Measurements from ENCODE around the gene VIL1.

Gene VIL1

GRCh38 chr2:218395826-218396687 is 22.9 kb upstream of the VIL1 start:
- Histone ChIP-seq H3K27ac (ENCODE audit: low read length) (peak overlapping the region; percentile 93), H3K27me3 (ENCODE audit: low read depth, low read length) (no peaks in the 10 kb centered on the region), H3K36me3 (ENCODE audit: control insufficient read depth in 1 of 2, insufficient read depth in 2 of 2, low read length in 2 of 2) (peaks cover 0 to 3% of the 10 kb centered on the region in 2 donors), H3K9me3 (ENCODE audit: control insufficient read depth in 1 of 2, low read length in 2 of 2) (no peaks in the 10 kb centered on the region), H3K4me1 (ENCODE audit: control insufficient read depth in 1 of 2, insufficient read depth in 2 of 2, low read length in 2 of 2) (peaks cover 0 to 13% of the 10 kb centered on the region in 2 donors), H3K4me3 (ENCODE audit: low read depth in 1 of 2, low read length in 2 of 2) (peak overlapping the region; percentile 82 to 88)

GRCh38 chr2:218396688-218397462 is 22.0 kb upstream of the VIL1 start:
- peaks cover 5 to 22% of the 10 kb centered on the region in 2 donors for H3K4me1 ChIP-seq (ENCODE audit: control insufficient read depth in 1 of 2, insufficient read depth in 2 of 2, low read length in 2 of 2)

GRCh38 chr2:218397463-218397819 is 21.5 kb upstream of the VIL1 start:
- Histone ChIP-seq H3K4me1 (ENCODE audit: control insufficient read depth in 1 of 2, insufficient read depth in 2 of 2, low read length in 2 of 2) (peaks cover 9 to 27% of the 10 kb centered on the region in 2 donors), H3K36me3 (ENCODE audit: control insufficient read depth in 1 of 2, insufficient read depth in 2 of 2, low read length in 2 of 2) (peaks cover 0 to 10% of the 10 kb centered on the region in 2 donors), H3K27ac (ENCODE audit: low read length) (peak overlapping the region; percentile 93), H3K4me3 (ENCODE audit: low read depth in 1 of 2, low read length in 2 of 2) (peak overlapping the region; percentile 82 to 88), H3K9me3 (ENCODE audit: control insufficient read depth in 1 of 2, low read length in 2 of 2) (no peaks in the 10 kb centered on the region), H3K27me3 (ENCODE audit: low read depth, low read length) (no peaks in the 10 kb centered on the region)

More at GRCh38 chr2:218396688-218397462, 22.0 kb upstream of the VIL1 start:
- Histone ChIP-seq H3K9me3 (ENCODE audit: control insufficient read depth in 1 of 2, low read length in 2 of 2) (no peaks in the 10 kb centered on the region), H3K4me3 (ENCODE audit: low read depth in 1 of 2, low read length in 2 of 2) (peak overlapping the region; percentile 82 to 88), H3K27ac (ENCODE audit: low read length) (peak overlapping the region; percentile 93), H3K27me3 (ENCODE audit: low read depth, low read length) (no peaks in the 10 kb centered on the region), H3K36me3 (ENCODE audit: control insufficient read depth in 1 of 2, insufficient read depth in 2 of 2, low read length in 2 of 2) (peaks cover 0 to 4% of the 10 kb centered on the region in 2 donors)

GRCh38 chr2:218397820-218398436 is 21.0 kb upstream of the VIL1 start:
- H3K27ac ChIP-seq (ENCODE audit: low read length): peak overlapping the region; percentile 93
- peaks cover 0 to 15% of the 10 kb centered on the region in 2 donors for H3K36me3 ChIP-seq (ENCODE audit: control insufficient read depth in 1 of 2, insufficient read depth in 2 of 2, low read length in 2 of 2)
- no peaks in the 10 kb centered on the region for H3K27me3 ChIP-seq (ENCODE audit: low read depth, low read length)
- no peaks in the 10 kb centered on the region for H3K9me3 ChIP-seq (ENCODE audit: control insufficient read depth in 1 of 2, low read length in 2 of 2)
- H3K4me3 ChIP-seq (ENCODE audit: low read depth in 1 of 2, low read length in 2 of 2): peak overlapping the region; percentile 82 to 88
- H3K4me1 ChIP-seq (ENCODE audit: control insufficient read depth in 1 of 2, insufficient read depth in 2 of 2, low read length in 2 of 2): peaks cover 9 to 32% of the 10 kb centered on the region in 2 donors

DNA sequence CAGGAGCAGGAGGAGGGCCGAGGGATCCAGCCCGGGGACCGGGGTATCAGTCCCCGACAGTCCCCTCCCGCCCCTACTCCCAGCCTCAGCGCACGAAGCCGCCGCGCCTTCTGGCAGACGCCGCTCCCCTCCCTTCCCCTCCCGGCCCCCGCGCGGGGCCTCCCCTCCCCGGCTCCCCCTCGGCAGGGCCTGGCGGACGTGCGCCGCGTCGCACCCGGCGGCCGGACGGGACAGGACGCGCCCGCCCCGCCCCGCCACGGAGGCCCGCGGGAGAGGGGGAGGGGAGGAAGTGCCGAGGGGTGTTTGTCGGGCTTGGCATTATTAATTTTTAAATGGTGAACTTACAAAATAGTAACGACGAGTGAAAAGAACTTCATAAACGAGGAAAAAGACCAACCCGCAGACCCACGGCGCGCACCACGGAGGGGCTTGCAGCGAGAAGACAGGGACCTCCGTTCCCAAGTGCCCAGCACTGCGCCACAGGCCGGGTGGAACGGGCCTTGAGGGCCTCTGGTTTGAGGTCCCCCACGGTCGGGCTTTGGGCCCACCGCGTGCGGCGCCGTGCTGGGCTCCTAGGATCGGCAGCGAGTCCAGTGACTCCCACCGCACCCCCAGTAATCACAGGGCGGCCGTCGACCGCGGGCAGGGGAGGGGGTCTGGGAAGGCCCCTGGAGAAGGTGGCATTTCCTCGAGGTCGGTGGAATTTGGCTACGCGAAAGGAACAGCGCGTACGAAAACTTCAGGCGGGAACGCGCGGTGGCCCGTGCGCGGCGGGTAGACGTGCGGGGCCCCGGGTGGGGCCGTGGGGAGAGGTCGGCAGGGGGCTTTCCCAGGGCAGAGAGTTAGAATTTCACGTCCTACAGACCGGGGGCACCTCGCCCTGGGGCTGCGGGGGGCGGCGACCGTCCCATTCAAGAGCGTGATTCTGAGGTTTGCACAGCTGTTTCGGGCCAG is 20.2 kb upstream of the VIL1 start:
- Histone ChIP-seq H3K9me3 (ENCODE audit: control insufficient read depth in 1 of 2, low read length in 2 of 2) (no peaks in the 10 kb centered on the region), H3K27me3 (ENCODE audit: low read depth, low read length) (no peaks in the 10 kb centered on the region), H3K27ac (ENCODE audit: low read length) (peak overlapping the region; percentile 93), H3K4me1 (ENCODE audit: control insufficient read depth in 1 of 2, insufficient read depth in 2 of 2, low read length in 2 of 2) (peaks cover 9 to 37% of the 10 kb centered on the region in 2 donors), H3K36me3 (ENCODE audit: control insufficient read depth in 1 of 2, insufficient read depth in 2 of 2, low read length in 2 of 2) (peaks cover 1 to 23% of the 10 kb centered on the region in 2 donors), H3K4me3 (ENCODE audit: low read depth in 1 of 2, low read length in 2 of 2) (peak overlapping the region; percentile 82 to 88)

DNA sequence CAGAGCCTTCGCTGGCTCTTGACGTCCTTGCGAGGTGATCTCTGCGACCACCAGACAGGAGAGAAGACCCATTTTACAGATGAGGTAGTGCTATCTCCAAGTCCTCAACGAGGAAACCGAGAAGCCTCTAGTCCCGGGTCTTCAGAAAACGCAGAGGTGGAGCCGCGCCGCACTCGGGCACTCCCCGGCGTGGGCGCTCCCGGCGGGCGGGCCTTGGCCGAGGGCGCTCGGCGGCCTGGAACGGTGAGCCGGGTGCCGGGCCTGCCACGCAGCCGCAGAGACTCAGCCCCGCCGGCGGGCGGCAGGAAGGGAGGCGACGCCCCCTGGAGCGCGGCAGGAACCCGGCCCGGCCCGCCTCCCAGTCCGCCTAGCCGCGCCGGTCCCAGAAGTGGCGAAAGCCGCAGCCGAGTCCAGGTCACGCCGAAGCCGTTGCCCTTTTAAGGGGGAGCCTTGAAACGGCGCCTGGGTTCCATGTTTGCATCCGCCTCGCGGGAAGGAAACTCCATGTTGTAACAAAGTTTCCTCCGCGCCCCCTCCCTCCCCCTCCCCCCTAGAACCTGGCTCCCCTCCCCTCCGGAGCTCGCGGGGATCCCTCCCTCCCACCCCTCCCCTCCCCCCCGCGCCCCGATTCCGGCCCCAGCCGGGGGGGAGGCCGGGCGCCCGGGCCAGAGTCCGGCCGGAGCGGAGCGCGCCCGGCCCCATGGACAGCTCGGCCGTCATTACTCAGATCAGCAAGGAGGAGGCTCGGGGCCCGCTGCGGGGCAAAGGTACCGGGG is 19.3 kb upstream of the VIL1 start, which contains the start of gene CTDSP1:
TSS of gene CTDSP1 (plus strand) at position 478 of the 776 bp plus-strand sequence. CDS start at position 701, 223 bp downstream.
- H3K27me3 ChIP-seq (ENCODE audit: low read depth, low read length): no peaks in the 10 kb centered on the region
- H3K27ac ChIP-seq (ENCODE audit: low read length): peak within 1 kb of the TSS; percentile 93
- H3K4me1 ChIP-seq (ENCODE audit: control insufficient read depth in 1 of 2, insufficient read depth in 2 of 2, low read length in 2 of 2): peaks cover 9 to 41% of the 10 kb centered on the region in 2 donors
- H3K36me3 ChIP-seq (ENCODE audit: control insufficient read depth in 1 of 2, insufficient read depth in 2 of 2, low read length in 2 of 2): peaks cover 7 to 32% of the 10 kb centered on the region in 2 donors
- no peaks in the 10 kb centered on the region for H3K9me3 ChIP-seq (ENCODE audit: control insufficient read depth in 1 of 2, low read length in 2 of 2)
- H3K4me3 ChIP-seq (ENCODE audit: low read depth in 1 of 2, low read length in 2 of 2): peak within 1 kb of the TSS; percentile 55 to 88

- no peaks in the 10 kb centered on the region for H3K9me3 ChIP-seq (ENCODE audit: control insufficient read depth in 1 of 2, low read length in 2 of 2)
- H3K4me1 ChIP-seq (ENCODE audit: control insufficient read depth in 1 of 2, insufficient read depth in 2 of 2, low read length in 2 of 2): peaks cover 11 to 49% of the 10 kb centered on the region in 2 donors
- peak overlapping the region; percentile 84 for H3K27ac ChIP-seq (ENCODE audit: low read length)
- H3K27me3 ChIP-seq (ENCODE audit: low read depth, low read length): no peaks in the 10 kb centered on the region
- peak overlapping the region; percentile 55 to 88 for H3K4me3 ChIP-seq (ENCODE audit: low read depth in 1 of 2, low read length in 2 of 2)
- peaks cover 7 to 34% of the 10 kb centered on the region in 2 donors for H3K36me3 ChIP-seq (ENCODE audit: control insufficient read depth in 1 of 2, insufficient read depth in 2 of 2, low read length in 2 of 2)
These were observed 18.6 kb upstream of the VIL1 start for GRCh38 chr2:218400167-218400929.

DNA sequence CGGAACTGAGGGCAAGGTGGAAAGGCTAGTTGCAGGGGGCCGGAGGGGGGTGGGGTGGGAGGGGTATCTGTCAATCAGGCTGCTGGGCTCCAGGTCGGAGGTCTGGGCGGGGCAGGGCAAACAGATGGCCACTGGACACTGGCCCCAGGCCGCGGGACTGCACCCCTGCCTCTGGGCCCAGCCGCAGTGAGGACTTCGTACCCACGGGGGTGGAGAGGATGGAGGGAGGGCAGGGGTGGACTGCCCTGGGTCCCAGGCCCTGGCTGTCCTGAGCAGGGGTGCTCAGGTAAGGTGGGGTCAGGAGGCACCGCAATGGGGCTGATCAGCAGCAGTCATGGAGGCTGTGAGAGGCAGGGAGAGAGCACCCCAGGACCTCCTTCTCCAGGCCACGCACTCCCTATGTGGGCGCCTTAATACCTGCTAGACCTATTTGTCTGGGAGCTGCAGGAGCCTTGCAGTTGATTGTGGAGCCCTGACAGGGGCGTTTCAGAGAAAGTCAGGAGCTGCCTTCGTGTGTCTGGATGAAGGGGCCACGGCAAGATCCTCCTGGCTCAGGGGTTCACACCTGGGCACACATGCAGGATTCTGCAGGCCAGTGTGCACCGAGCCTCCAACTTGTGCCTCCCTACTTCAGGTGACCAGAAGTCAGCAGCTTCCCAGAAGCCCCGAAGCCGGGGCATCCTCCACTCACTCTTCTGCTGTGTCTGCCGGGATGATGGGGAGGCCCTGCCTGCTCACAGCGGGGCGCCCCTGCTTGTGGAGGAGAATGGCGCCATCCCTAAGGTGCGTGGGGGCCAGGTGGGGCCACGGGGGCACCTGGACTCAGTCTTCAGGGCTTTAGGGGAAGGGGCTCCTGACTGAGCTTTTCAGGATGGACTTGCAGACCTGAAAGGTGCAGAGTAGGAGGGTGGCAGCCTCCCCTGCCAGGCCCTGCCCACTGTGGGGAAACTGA is 17.7 kb upstream of the VIL1 start:
- Histone ChIP-seq H3K4me3 (ENCODE audit: low read depth in 1 of 2, low read length in 2 of 2) (peak overlapping the region; percentile 57 to 88), H3K27ac (ENCODE audit: low read length) (peak overlapping the region; percentile 16), H3K4me1 (ENCODE audit: control insufficient read depth in 1 of 2, insufficient read depth in 2 of 2, low read length in 2 of 2) (peaks cover 15 to 56% of the 10 kb centered on the region in 2 donors), H3K27me3 (ENCODE audit: low read depth, low read length) (no peaks in the 10 kb centered on the region), H3K9me3 (ENCODE audit: control insufficient read depth in 1 of 2, low read length in 2 of 2) (no peaks in the 10 kb centered on the region), H3K36me3 (ENCODE audit: control insufficient read depth in 1 of 2, insufficient read depth in 2 of 2, low read length in 2 of 2) (peaks cover 7 to 32% of the 10 kb centered on the region in 2 donors)
